Right atrium auricular region (tissue), 2 donors: ENCODE data around the gene COX6A1. TPM values are rescaled to one million over a fixed set of nuclear protein-coding genes. Genes with fewer than 3 reads are reported as not detected.

Experiments used
- DNase-seq: peaks from one replicate; pipeline ENCODE4 v3.0.0-alpha.2; 2019; ENCODE audit warnings: low spot score
- H3K27ac ChIP-seq, 2 donors: fragments of 200-600 bp; sonication (generic); 1 replicate in 1 of 2; 2 replicates in 1 of 2; pipeline ENCODE4 v1.5.1; 2016 to 2019
- H3K27me3 ChIP-seq, 2 donors: fragments of 200-600 bp; sonication (generic); one replicate each; pipeline versions ENCODE4 v1.5.1 to v1.6.0; 2017 to 2019
- H3K36me3 ChIP-seq: fragments of 200-600 bp; sonication (generic); one replicate; pipeline ENCODE4 v1.5.1; 2016
- H3K4me1 ChIP-seq, 2 donors: fragments of 200-600 bp; sonication (generic); one replicate each; pipeline versions ENCODE4 v1.5.1 to v1.6.0; 2017 to 2019
- H3K4me3 ChIP-seq, 2 donors: fragments of 200-600 bp; sonication (generic); 1 replicate in 1 of 2; 2 replicates in 1 of 2; pipeline ENCODE4 v1.5.1; 2017 to 2019; ENCODE audit warnings: mild to moderate bottlenecking in 1 of 2, moderate library complexity in 1 of 2
- H3K9me3 ChIP-seq, 2 donors: fragments of 200-600 bp; sonication (generic); one replicate each; pipeline ENCODE4 v1.5.1; 2019
- CTCF ChIP-seq, 2 donors: fragments of 200-600 bp; sonication (generic); IDR thresholded peaks; one replicate each; pipeline ENCODE4 v1.5.1; 2019; ENCODE audit warnings: antibody characterized with exemption in 2 of 2
- total RNA-seq, 2 donors: library from RNA; depleted of rRNA; stranded (reverse); fragments of >200 nt; gene quantifications; one replicate each; pipeline ENCODE4 v1.1.0, GENCODE V29; 2016

Gene COX6A1
- total RNA-seq, 2 donors from 2014 or later, result 190 to 291 TPM

- Histone ChIP-seq H3K9me3 (no peaks in the 10 kb centered on the region), H3K27me3 (no peaks in the 10 kb centered on the region), H3K27ac (no peak overlapping the region), H3K4me1 (no peaks in the 10 kb centered on the region), H3K4me3 (no peak overlapping the region), H3K36me3 (peaks cover 91% of the 10 kb centered on the region)
- TF ChIP-seq CTCF (IDR thresholded peaks at IDR 0.05), result no peak
- DNase-seq, result no peak
Observed at GRCh38 chr12:120460157-120460556, 22.2 kb downstream of the COX6A1 start.

GRCh38 chr12:120462099-120462640, 24.3 kb downstream of the COX6A1 start:
- TF ChIP-seq CTCF (IDR thresholded peaks at IDR 0.05), result no peak
- no peaks in the 10 kb centered on the region for H3K9me3 ChIP-seq
- H3K4me1 ChIP-seq, result peaks cover 0 to 12% of the 10 kb centered on the region in 2 donors
- H3K36me3 ChIP-seq, result peaks cover 87% of the 10 kb centered on the region
- H3K27ac ChIP-seq, result no peak overlapping the region
- H3K27me3 ChIP-seq, result no peaks in the 10 kb centered on the region
- no peak overlapping the region for H3K4me3 ChIP-seq
- no peak for DNase-seq

GRCh38 chr12:120463712-120464111, 25.8 kb downstream of the COX6A1 start:
- Histone ChIP-seq H3K4me3 (no peak overlapping the region), H3K36me3 (peaks cover 76% of the 10 kb centered on the region), H3K27ac (no peak overlapping the region), H3K4me1 (peaks cover 0 to 25% of the 10 kb centered on the region in 2 donors), H3K9me3 (no peaks in the 10 kb centered on the region), H3K27me3 (no peaks in the 10 kb centered on the region)
- TF ChIP-seq CTCF (IDR thresholded peaks at IDR 0.05), result no peak
- no peak for DNase-seq

- H3K9me3 ChIP-seq, result no peaks in the 10 kb centered on the region
- DNase-seq, result no peak
- no peak overlapping the region for H3K4me3 ChIP-seq
- peaks cover 57% of the 10 kb centered on the region for H3K36me3 ChIP-seq
- H3K4me1 ChIP-seq, result peaks cover 0 to 34% of the 10 kb centered on the region in 2 donors
- no peak overlapping the region for H3K27ac ChIP-seq
- H3K27me3 ChIP-seq, result no peaks in the 10 kb centered on the region
- TF ChIP-seq CTCF (IDR thresholded peaks at IDR 0.05), result no peak
Observed at GRCh38 chr12:120465756-120466155, 27.8 kb downstream of the COX6A1 start.

GRCh38 chr12:120466560-120467315, 28.8 kb downstream of the COX6A1 start:
- Histone ChIP-seq H3K4me1 (peaks cover 0 to 35% of the 10 kb centered on the region in 2 donors), H3K27ac (no peak overlapping the region), H3K9me3 (no peaks in the 10 kb centered on the region), H3K27me3 (no peaks in the 10 kb centered on the region), H3K36me3 (peaks cover 48% of the 10 kb centered on the region), H3K4me3 (no peak overlapping the region)
- DNase-seq, result no peak
- peak; percentile 30 to 59 for TF ChIP-seq CTCF (IDR thresholded peaks at IDR 0.05)
